Stimulated activated naive B cell treated with anti-CD40 and anti-IgM and Interleukin-4, amounts not matched to agents 10 μg/mL and 1 μg/mL and 100 μg/mL, for 72 hours (primary cell): Measurements from ENCODE around the gene ITGB2.

Experiments used
- ATAC-seq, 2 donors: fragments of 150-1000 bp; cut with Tn5 transposase; replicated peaks; 2 replicates each; pipeline ENCODE4 v1.10.0; 2021; ENCODE audit warnings: moderate library complexity in 1 of 2
- DNase-seq: peaks from one replicate; pipeline ENCODE4 v3.0.0; 2021
- H3K27ac Mint-ChIP-seq: one replicate; pipeline ENCODE4 v1.8.0; 2022; ENCODE audit warnings: mild to moderate bottlenecking, mixed read lengths
- H3K27me3 Mint-ChIP-seq, 2 donors: one replicate each; pipeline ENCODE4 v1.8.0; 2022; ENCODE audit warnings: mixed read lengths in 2 of 2
- H3K36me3 Mint-ChIP-seq, 2 donors: one replicate each; pipeline ENCODE4 v1.8.0; 2022; ENCODE audit warnings: mixed read lengths in 2 of 2, mild to moderate bottlenecking in 1 of 2
- H3K4me1 Mint-ChIP-seq, 2 donors: one replicate each; pipeline ENCODE4 v1.8.0; 2022; ENCODE audit warnings: mixed read lengths in 2 of 2, mild to moderate bottlenecking in 1 of 2
- H3K4me3 Mint-ChIP-seq, 2 donors: one replicate each; pipeline ENCODE4 v1.8.0; 2022; ENCODE audit warnings: mild to moderate bottlenecking in 2 of 2, mixed read lengths in 2 of 2, moderate library complexity in 1 of 2
- H3K9me3 Mint-ChIP-seq, 2 donors: one replicate each; pipeline ENCODE4 v1.8.0; 2022; ENCODE audit warnings: mixed read lengths in 2 of 2, mild to moderate bottlenecking in 1 of 2

The ITGB2 gene

DNA sequence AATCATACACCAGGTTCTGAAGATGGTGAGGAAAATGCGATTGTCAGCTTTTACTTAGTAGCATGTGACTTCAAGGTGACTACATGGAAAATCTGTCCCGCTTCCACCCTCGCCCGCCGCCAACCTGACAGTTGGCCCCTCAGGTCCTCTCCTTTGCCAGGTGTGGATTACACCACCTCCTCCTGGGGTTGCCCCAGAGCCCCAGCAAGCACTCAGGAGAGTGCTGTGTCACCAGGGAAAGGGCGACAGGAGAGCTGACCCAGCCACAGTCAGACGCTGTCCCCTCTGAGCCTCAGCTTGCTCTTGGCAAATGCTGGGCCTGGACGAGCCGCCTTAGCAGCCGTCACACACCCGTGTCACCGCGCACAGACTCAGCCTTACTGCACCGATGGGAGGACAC, 65.1 kb downstream of the ITGB2 start:
- Mint-ChIP-seq H3K27ac (no peak overlapping the region), H3K27me3 (no peaks in the 10 kb centered on the region), H3K4me1 (peaks cover 5 to 8% of the 10 kb centered on the region in 2 donors), H3K4me3 (no peak overlapping the region), H3K9me3 (no peaks in the 10 kb centered on the region), H3K36me3 (peaks cover 41 to 58% of the 10 kb centered on the region in 2 donors)
- DNase-seq: no peak
- ATAC-seq: no peak

DNA sequence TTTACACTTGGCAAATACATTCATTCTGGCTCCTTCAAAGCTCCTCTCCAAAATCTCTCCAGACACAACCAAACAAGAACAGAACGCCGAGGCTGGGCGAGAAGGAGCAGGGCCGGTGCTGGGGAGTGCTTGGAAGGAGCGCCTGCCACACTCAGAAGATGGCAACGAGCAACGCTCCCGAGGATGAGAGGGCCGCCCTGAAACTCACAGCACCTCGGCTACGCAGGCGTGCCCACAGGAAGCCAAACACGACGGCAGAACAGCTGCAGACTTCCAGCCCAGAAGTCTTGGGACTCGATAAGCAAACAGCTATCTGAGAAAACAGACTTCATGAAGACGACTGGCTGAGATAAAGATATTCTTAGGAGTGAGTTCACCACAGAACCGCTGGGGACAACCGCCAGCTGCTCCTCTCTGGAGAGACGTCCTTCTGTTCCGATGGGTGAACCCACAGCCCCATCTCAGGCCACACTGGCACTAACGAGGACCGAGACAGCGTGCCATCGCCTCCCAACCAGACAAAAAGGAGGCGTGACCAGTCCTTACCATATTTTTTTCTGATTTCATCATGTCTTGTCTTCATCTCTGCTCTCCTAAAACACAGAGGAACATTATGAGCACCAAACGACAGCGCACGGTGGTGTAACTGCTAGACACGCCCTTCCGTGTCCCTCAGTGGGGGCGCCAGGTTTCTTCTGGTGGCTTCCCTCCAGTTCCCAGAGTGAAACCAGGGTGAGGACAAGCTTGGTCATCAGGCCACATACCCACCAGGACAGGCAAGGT, 65.8 kb downstream of the ITGB2 start:
- DNase-seq (no peak), ATAC-seq (peak in 1 of 2 donors; percentile 27)
- H3K36me3 Mint-ChIP-seq: peaks cover 37 to 55% of the 10 kb centered on the region in 2 donors
- H3K27ac Mint-ChIP-seq: peak overlapping the region; percentile 25
- H3K27me3 Mint-ChIP-seq: no peaks in the 10 kb centered on the region
- peaks cover 5% of the 10 kb centered on the region in 2 donors for H3K4me1 Mint-ChIP-seq
- H3K4me3 Mint-ChIP-seq: no peak overlapping the region
- H3K9me3 Mint-ChIP-seq: no peaks in the 10 kb centered on the region

DNA sequence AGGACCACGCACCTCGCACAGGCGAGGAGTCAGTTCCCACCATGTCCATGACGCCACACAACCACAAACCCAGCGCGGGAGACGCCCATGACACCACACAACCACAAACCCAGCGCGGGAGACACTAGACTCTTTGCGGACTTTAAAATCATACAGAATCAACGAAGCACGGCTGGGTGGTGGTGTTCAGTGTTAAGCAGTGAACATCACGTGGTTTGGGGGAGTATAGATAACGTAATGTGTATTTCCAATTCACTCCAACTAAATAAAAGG, 66.4 kb downstream of the ITGB2 start:
- DNase-seq: no peak
- no peaks in the 10 kb centered on the region for H3K27me3 Mint-ChIP-seq
- no peak overlapping the region for H3K4me3 Mint-ChIP-seq
- peaks cover 5% of the 10 kb centered on the region in 2 donors for H3K4me1 Mint-ChIP-seq
- no peak overlapping the region for H3K27ac Mint-ChIP-seq
- no peaks in the 10 kb centered on the region for H3K9me3 Mint-ChIP-seq
- no peak for ATAC-seq
- peaks cover 37 to 56% of the 10 kb centered on the region in 2 donors for H3K36me3 Mint-ChIP-seq

GRCh38 chr21:44853601-44854390, 66.9 kb downstream of the ITGB2 start:
- peaks cover 40 to 55% of the 10 kb centered on the region in 2 donors for H3K36me3 Mint-ChIP-seq
- H3K9me3 Mint-ChIP-seq: no peaks in the 10 kb centered on the region
- peaks cover 5% of the 10 kb centered on the region in 2 donors for H3K4me1 Mint-ChIP-seq
- H3K27me3 Mint-ChIP-seq: no peaks in the 10 kb centered on the region
- H3K27ac Mint-ChIP-seq: no peak overlapping the region
- ATAC-seq: no peak
- no peak for DNase-seq
- no peak overlapping the region for H3K4me3 Mint-ChIP-seq

GRCh38 chr21:44850905-44851657, 69.6 kb downstream of the ITGB2 start:
- H3K4me3 Mint-ChIP-seq: no peak overlapping the region
- H3K9me3 Mint-ChIP-seq: no peaks in the 10 kb centered on the region
- no peak overlapping the region for H3K27ac Mint-ChIP-seq
- DNase-seq: no peak
- peaks cover 10 to 19% of the 10 kb centered on the region in 2 donors for H3K4me1 Mint-ChIP-seq
- H3K36me3 Mint-ChIP-seq: peaks cover 34 to 50% of the 10 kb centered on the region in 2 donors
- H3K27me3 Mint-ChIP-seq: no peaks in the 10 kb centered on the region
- ATAC-seq: no peak

- Mint-ChIP-seq H3K4me3 (no peak overlapping the region), H3K9me3 (no peaks in the 10 kb centered on the region), H3K27me3 (peaks cover 0 to 3% of the 10 kb centered on the region in 2 donors), H3K4me1 (peaks cover 13 to 24% of the 10 kb centered on the region in 2 donors), H3K36me3 (peaks cover 30 to 47% of the 10 kb centered on the region in 2 donors), H3K27ac (no peak overlapping the region)
- no peak for ATAC-seq
- DNase-seq: no peak
Measured at GRCh38 chr21:44850208-44850800, 70.4 kb downstream of the ITGB2 start.

GRCh38 chr21:44849616-44850130, 71.0 kb downstream of the ITGB2 start:
- Mint-ChIP-seq H3K4me1 (peaks cover 13 to 24% of the 10 kb centered on the region in 2 donors), H3K36me3 (peaks cover 25 to 41% of the 10 kb centered on the region in 2 donors), H3K27ac (no peak overlapping the region), H3K27me3 (peaks cover 2 to 8% of the 10 kb centered on the region in 2 donors), H3K9me3 (no peaks in the 10 kb centered on the region), H3K4me3 (no peak overlapping the region)
- no peak for DNase-seq
- no peak for ATAC-seq

GRCh38 chr21:44848821-44849521, 71.7 kb downstream of the ITGB2 start:
- DNase-seq (no peak), ATAC-seq (no peak)
- Mint-ChIP-seq H3K4me3 (no peak overlapping the region), H3K4me1 (peaks cover 10 to 24% of the 10 kb centered on the region in 2 donors), H3K27me3 (peaks cover 8 to 15% of the 10 kb centered on the region in 2 donors), H3K36me3 (peaks cover 18 to 34% of the 10 kb centered on the region in 2 donors), H3K27ac (no peak overlapping the region), H3K9me3 (no peaks in the 10 kb centered on the region)

- Mint-ChIP-seq H3K27ac (peak overlapping the region; percentile 20), H3K27me3 (peaks cover 10 to 17% of the 10 kb centered on the region in 2 donors), H3K4me1 (peaks cover 8 to 24% of the 10 kb centered on the region in 2 donors), H3K4me3 (no peak overlapping the region), H3K36me3 (peaks cover 8 to 23% of the 10 kb centered on the region in 2 donors), H3K9me3 (no peaks in the 10 kb centered on the region)
- ATAC-seq: no peak
- no peak for DNase-seq
Measured at GRCh38 chr21:44847261-44848056, 73.2 kb downstream of the ITGB2 start.

GRCh38 chr21:44846485-44847260, 74.0 kb downstream of the ITGB2 start:
- peak overlapping the region; percentile 65 for H3K27ac Mint-ChIP-seq
- no peaks in the 10 kb centered on the region for H3K9me3 Mint-ChIP-seq
- ATAC-seq (peak; percentile 85 to 87), DNase-seq (peak; percentile 43)
- peaks cover 15 to 25% of the 10 kb centered on the region in 2 donors for H3K27me3 Mint-ChIP-seq
- H3K36me3 Mint-ChIP-seq: peaks cover 8 to 19% of the 10 kb centered on the region in 2 donors
- H3K4me1 Mint-ChIP-seq: peaks cover 8 to 24% of the 10 kb centered on the region in 2 donors
- H3K4me3 Mint-ChIP-seq: peak overlapping the region; percentile 47 to 78

DNA sequence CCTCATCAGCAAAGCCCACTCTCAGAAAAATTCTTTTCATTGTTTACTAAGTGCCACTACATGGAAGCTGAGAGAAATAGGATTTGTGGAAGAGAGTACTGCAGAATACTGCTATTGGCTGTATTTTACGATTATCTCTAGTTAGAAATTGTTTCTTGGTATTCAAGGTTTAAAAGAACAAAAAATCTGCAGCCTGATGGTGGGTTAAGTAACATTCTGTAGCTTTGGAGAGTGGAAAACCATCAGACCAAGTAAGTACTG, 74.5 kb downstream of the ITGB2 start:
- Mint-ChIP-seq H3K27ac (peak overlapping the region; percentile 65), H3K9me3 (no peaks in the 10 kb centered on the region), H3K4me1 (peaks cover 8 to 24% of the 10 kb centered on the region in 2 donors), H3K27me3 (peaks cover 19 to 30% of the 10 kb centered on the region in 2 donors), H3K36me3 (peaks cover 8 to 19% of the 10 kb centered on the region in 2 donors), H3K4me3 (peak overlapping the region; percentile 47 to 78)
- ATAC-seq (no peak), DNase-seq (no peak)

DNA sequence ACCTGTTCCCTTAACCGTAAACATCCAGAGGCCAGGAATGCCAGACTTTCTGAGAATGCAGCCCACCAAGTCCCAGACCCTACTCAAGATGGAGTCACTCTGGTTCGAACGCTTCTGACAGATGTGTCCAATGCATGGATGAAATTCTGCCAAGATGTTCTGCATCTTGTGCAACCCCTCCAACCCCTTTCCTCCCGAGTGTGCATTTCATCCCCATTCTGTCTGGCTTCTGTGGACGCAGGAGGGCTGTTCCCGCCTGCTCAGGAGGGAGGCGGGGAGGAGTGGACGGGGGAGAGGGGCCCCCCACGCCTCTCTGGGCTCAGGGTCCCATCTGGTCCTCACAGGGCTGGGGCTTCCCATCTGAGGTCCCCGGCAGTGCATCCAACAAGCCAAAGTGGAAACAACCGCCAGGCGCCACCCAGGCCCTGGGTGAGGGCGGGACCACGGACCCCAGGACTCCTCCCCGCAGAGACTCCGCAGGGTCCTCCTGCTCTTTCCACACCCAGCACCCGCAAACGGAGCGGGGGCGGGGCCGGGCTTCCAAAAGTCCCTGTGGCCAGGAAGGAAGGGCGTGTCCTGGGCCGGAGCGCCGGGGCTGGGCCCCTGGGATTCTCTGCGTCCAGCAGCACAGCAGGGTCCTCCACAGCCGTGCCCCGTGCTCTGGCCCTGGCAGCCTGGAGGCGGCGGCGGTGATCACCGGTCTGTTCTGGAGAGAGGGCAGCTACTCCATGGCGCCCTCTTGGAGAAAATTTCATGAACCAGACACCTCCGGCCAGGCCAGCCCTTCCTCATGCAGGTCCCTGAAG, 75.1 kb downstream of the ITGB2 start:
- H3K36me3 Mint-ChIP-seq: peaks cover 5 to 15% of the 10 kb centered on the region in 2 donors

More for the DNA sequence above, 75.1 kb downstream of the ITGB2 start:
- H3K27me3 Mint-ChIP-seq: peaks cover 23 to 32% of the 10 kb centered on the region in 2 donors
- DNase-seq: peak; percentile 21
- no peaks in the 10 kb centered on the region for H3K9me3 Mint-ChIP-seq
- peak overlapping the region; percentile 65 for H3K27ac Mint-ChIP-seq
- H3K4me3 Mint-ChIP-seq: peak overlapping the region; percentile 47 to 78
- peak; percentile 68 to 80 for ATAC-seq
- H3K4me1 Mint-ChIP-seq: peaks cover 8 to 24% of the 10 kb centered on the region in 2 donors
